ENCODE measurements around the gene CADPS2.
"Not testable (repeated sequence)": the region's sequence is repeated elsewhere in the genome, so short reads cannot be mapped to it uniquely, and the experiment has no call there.

Gene CADPS2

DNA sequence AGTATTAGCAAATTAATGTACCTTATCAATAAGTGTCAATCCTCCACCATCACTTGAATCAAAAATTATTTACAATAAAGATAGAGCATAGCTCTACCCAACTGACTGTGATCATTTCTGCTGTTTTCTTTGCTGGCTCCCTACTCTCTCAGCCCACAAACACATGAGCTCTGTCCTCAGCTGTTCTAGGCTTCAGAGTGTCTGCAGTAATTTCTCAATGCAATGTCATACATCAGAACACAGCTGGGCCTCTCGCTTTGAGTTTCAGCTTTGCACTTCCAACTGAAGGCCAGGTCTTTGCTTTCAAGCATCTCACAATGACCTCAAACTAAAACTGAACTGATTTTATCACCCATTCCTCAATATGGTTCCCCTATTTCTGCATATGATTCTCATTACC lies 243.0 kb downstream of the CADPS2 start:
- TF ChIP-seq, protein P1, sequence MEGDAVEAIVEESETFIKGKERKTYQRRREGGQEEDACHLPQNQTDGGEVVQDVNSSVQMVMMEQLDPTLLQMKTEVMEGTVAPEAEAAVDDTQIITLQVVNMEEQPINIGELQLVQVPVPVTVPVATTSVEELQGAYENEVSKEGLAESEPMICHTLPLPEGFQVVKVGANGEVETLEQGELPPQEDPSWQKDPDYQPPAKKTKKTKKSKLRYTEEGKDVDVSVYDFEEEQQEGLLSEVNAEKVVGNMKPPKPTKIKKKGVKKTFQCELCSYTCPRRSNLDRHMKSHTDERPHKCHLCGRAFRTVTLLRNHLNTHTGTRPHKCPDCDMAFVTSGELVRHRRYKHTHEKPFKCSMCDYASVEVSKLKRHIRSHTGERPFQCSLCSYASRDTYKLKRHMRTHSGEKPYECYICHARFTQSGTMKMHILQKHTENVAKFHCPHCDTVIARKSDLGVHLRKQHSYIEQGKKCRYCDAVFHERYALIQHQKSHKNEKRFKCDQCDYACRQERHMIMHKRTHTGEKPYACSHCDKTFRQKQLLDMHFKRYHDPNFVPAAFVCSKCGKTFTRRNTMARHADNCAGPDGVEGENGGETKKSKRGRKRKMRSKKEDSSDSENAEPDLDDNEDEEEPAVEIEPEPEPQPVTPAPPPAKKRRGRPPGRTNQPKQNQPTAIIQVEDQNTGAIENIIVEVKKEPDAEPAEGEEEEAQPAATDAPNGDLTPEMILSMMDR (IDR thresholded peaks at IDR 0.05; ENCODE audit: extremely low read depth, insufficient read depth, missing control alignments), result no peak
- in situ Hi-C loops (cut with MboI; ENCODE audit: low pct_unique_long_range_greater_than_20kb, low sequenced_read_pairs, unreplicated experiment), result no loop called here
- DNase-seq (ENCODE audit: low spot score), result no peak

DNA sequence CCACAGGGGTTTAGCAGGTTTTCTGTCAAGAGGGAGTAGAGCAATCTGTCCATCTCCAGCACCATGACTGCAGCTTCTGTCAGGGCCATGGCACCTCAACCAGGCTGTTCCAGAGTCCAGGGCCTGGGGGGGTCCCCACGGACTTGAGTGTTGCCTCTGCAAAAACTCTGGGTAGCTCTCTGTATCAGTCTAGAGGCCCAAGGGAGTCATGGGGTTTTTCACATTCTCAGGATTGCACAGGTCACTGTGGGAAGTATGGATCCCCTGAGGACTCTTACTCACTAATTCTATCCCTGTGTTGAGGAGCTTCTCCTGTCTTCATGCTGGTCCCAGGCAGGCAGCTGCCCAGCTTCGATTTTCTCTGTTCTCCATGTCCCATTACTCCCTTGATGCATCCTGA lies 247.8 kb downstream of the CADPS2 start:
- in situ Hi-C loops (cut with MboI; ENCODE audit: low pct_unique_long_range_greater_than_20kb, low sequenced_read_pairs, unreplicated experiment), result no loop called here
- no peak for DNase-seq (ENCODE audit: low spot score)
- TF ChIP-seq, protein P1 (IDR thresholded peaks at IDR 0.05; ENCODE audit: extremely low read depth, insufficient read depth, missing control alignments), result no peak

GRCh38 chr7:122637784-122638183 lies 248.5 kb downstream of the CADPS2 start:
- in situ Hi-C loops (cut with MboI; ENCODE audit: low pct_unique_long_range_greater_than_20kb, low sequenced_read_pairs, unreplicated experiment), result no loop called here
- TF ChIP-seq, protein P1 (IDR thresholded peaks at IDR 0.05; ENCODE audit: extremely low read depth, insufficient read depth, missing control alignments), result no peak
- DNase-seq (ENCODE audit: low spot score), result no peak

DNA sequence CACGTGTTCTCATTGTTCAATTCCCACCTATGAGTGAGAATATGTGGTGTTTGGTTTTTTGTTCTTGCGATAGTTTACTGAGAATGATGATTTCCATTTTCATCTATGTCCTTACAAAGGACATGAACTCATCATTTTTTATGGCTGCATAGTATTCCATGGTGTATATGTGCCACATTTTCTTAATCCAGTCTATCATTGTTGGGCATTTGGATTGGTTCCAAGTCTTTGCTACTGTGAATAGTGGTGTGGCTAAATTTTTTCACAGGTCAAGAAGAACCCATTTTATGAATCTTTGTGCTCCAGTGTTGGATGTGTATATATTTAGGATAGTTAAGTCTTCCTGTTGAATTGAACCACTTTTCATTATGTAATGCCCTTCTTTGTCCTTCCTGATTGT lies 250.8 kb downstream of the CADPS2 start:
- in situ Hi-C loops (cut with MboI; ENCODE audit: low pct_unique_long_range_greater_than_20kb, low sequenced_read_pairs, unreplicated experiment); DNase-seq (ENCODE audit: low spot score): not testable (repeated sequence)

DNA sequence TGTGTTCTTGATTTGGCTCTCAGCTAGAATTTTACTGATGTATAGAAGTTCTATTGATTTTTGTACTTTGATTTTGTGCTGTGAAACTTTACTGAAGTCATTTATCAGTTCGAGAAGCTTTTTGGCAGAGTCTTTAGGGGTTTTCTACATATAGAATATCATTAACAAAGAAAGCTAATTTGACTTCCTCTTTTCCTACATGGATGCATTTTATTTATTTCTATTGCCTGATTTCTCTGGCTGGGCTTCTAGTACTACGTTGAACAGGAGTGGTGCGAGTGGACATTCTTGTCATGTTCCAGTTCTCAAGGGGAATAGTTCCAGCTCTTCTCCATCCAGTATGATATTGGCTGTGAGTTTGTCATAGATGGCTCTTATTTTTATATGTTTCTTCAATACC lies 252.8 kb downstream of the CADPS2 start:
- TF ChIP-seq, protein P1 (IDR thresholded peaks at IDR 0.05; ENCODE audit: extremely low read depth, insufficient read depth, missing control alignments), result no peak
- in situ Hi-C loops (cut with MboI; ENCODE audit: low pct_unique_long_range_greater_than_20kb, low sequenced_read_pairs, unreplicated experiment), result no loop called here

DNA sequence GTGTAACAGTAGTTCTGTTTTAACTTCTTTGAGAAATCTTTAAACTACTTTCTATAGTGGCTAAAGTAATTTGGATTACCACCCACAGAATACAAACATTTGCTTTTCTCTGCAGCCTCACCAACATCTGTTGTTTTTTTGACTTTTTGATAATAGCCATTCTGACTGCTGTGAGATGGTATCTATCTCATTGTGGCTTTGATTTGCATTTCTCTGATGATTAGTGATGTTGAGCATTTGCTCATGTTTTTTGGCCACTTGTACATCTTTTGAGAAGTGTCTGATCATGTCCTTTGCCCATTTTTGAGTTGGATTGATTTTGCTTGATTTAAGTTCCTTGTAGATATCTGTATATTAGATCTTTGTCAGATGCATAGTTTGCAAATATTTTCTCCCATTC lies 254.0 kb downstream of the CADPS2 start:
- TF ChIP-seq, protein P1 (IDR thresholded peaks at IDR 0.05; ENCODE audit: extremely low read depth, insufficient read depth, missing control alignments), result no peak
- in situ Hi-C loops (cut with MboI; ENCODE audit: low pct_unique_long_range_greater_than_20kb, low sequenced_read_pairs, unreplicated experiment), result no loop called here
- DNase-seq (ENCODE audit: low spot score), result no peak

More for the DNA sequence above, 252.8 kb downstream of the CADPS2 start:
- no peak for DNase-seq (ENCODE audit: low spot score)

DNA sequence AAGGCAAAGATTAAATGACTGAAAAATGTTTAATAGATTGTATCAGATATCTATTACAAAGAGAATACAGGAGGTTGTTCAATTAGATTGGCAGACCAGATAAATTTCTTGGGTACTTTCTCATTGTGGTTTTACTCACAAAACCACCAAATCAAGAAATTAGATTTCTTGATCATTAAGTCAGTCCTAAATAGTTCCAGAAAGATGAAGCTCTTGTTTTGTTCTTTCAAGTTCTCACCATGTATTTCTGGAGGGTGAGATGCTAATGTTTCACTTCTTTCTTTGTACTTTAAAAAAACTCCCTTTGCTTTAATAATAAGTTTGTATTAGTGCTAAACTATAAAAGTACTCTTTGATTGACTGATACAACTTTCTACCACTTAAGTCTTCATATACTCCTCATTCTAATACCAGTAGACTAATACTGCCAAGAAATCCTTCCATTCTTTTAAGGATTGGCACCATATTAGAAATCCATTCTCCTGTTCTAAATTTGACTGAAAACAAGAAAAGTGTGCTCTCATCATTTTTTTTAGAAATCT lies 256.8 kb downstream of the CADPS2 start:
- no peak for DNase-seq (ENCODE audit: low spot score)
- TF ChIP-seq, protein P1 (IDR thresholded peaks at IDR 0.05; ENCODE audit: extremely low read depth, insufficient read depth, missing control alignments), result no peak
- in situ Hi-C loops (cut with MboI; ENCODE audit: low pct_unique_long_range_greater_than_20kb, low sequenced_read_pairs, unreplicated experiment), result no loop called here
